ENCODE data around the gene DEF6.
"Not testable (repeated sequence)": the region's sequence is repeated elsewhere in the genome, so short reads cannot be mapped to it uniquely, and the experiment has no call there.

- TF ChIP-seq CTCF (IDR thresholded peaks at IDR 0.05; ENCODE audit: low read depth, low read length); EZH2phosphoT487 (IDR thresholded peaks at IDR 0.05; ENCODE audit: low read depth): not testable (repeated sequence)
Observed at GRCh38 chr6:35332074-35332887, 34.7 kb downstream of the DEF6 start.
